Activated T-cell treated with anti-CD3 and anti-CD28 coated beads for 4 hours (primary cell): ENCODE results near the gene DCLK1.
"Not testable (repeated sequence)": the region's sequence is repeated elsewhere in the genome, so short reads cannot be mapped to it uniquely, and the experiment has no call there.

Experiments used
- DNase-seq: peaks from one replicate; pipeline ENCODE4 v3.0.0-alpha.2; 2020

The DCLK1 gene

DNA sequence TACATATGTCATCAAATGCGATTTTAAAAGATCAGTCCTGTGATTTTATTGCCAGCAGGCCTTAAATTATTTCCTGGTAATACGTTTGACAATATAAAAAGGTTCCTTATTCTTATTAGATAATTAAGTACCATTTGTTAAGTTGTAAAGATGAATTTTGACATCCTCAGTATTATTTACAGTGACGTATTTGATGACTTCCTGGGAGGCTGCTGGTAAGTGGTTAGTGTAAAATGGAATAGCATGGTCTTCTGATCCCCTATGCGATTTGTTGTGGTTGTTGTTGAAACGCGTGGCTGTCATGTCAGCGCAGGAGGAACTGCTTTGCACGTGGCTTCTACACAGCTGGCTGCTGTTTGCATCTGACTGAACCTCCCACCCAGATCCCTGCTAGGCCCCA lies 99.7 kb downstream of the DCLK1 start:
- DNase-seq, result no peak

DNA sequence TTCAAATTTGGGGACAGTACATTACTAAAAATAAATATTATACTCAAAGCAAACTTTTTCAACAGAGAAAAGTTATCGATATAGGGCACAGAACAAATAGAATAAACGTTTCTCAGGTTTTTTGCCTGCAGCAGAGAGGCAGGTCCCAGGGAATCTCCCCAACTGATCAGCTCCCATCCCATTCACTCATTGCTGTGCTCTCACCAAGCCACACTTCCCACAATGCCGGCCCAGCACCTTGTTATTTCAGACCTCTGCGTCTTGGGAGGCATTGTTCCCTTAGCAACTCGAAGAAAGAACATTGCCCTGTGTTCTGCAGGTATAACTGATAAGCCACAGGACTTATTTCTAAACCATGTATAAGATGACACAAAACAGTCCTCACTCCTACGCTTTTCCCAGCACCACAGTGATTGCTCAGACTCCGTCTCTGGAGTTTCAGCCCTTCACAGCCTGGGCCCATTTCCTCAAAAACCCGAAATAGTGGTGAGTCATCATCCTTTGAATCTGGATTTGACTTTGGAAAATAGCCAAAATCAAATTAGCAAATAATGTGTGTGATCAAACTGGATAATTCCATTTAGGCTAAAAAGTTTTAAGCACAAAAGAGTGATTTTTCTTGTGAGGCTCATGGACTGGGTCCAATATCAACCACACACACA lies 100.4 kb downstream of the DCLK1 start:
- no peak for DNase-seq

DNA sequence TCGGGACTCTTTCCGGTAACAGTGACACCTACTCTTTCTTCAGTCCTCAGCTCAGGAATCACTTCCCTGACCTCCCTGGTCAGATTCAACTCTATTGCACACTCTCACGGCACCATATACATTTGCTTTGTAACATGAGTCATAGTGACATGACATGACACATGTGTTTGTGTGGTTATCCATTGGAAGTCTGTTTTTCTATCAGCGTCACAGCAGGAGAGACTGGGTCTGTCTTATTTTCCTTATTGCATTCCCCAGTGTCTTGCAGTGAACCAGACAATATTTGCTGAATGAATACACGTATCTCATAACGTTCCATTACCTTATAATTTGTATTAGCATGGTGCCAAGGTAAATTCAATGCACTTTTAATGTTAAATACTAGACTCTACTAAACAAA lies 102.0 kb downstream of the DCLK1 start:
- no peak for DNase-seq

DNA sequence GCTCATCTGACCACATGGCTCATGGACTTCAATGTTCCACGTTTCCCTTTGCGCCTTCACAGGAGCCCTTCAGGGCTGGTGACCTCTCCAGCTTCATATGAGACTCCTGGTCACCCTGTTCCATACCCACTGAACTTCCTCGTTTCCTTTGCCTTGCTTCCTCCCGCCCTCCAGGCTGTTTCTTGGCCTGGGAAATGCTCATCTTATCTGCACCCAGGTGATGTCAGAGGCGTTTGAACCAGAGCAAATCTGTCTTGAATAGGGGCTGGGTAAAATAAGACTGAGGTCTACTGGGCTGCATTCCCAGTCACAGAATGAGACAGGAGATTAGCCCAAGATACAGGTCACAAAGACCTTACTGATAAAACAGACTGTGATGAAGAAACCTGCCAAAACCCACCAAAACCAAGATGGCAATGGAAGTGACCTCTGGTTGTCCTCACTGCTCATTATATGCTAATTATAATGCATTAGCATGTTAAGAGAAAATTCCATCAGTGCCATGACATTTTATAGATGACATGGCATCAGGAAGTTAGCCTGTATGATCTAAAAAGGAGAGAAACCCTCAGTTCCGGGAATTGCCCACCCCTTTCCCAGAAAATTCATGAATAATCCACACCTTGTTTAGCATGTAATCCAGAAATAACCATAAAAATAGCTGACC lies 102.7 kb downstream of the DCLK1 start:
- no peak for DNase-seq

DNA sequence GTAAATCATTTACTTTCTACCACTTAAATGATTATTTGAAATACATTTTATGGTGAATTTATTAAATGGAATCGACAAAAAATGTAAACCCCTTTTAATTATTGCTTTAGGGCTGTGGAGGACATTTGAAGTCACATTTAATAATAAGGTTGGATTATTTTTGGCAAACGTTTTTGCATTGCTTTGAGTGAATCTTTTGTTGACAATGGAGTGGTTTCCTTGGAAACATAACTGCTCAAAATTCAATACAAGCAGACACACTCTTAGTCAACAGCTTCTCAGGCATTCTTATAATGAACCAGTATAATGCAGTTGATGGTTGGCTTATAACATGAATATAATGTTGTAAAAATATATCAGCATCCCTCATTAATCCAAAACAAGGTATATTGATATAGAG lies 104.7 kb downstream of the DCLK1 start:
- no peak for DNase-seq

DNA sequence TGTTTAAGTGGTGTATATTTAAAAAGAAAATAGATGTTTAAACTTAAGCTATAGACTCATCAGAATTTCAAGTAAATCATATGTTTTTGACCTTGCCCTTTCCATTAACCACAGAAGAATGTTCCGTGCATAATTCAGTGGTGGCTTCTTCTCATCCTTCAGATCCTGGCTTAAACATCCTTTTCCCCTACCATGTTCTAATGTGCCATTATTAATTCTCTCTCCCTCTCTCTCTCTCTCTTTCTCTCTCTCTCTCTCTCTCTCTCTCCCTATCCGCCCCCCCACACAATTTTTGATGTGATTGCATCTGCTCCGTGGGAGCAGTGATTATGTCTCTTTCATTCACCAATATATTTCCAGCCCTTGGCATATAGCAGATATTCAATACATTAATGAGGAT lies 116.4 kb downstream of the DCLK1 start:
- DNase-seq, result no peak

DNA sequence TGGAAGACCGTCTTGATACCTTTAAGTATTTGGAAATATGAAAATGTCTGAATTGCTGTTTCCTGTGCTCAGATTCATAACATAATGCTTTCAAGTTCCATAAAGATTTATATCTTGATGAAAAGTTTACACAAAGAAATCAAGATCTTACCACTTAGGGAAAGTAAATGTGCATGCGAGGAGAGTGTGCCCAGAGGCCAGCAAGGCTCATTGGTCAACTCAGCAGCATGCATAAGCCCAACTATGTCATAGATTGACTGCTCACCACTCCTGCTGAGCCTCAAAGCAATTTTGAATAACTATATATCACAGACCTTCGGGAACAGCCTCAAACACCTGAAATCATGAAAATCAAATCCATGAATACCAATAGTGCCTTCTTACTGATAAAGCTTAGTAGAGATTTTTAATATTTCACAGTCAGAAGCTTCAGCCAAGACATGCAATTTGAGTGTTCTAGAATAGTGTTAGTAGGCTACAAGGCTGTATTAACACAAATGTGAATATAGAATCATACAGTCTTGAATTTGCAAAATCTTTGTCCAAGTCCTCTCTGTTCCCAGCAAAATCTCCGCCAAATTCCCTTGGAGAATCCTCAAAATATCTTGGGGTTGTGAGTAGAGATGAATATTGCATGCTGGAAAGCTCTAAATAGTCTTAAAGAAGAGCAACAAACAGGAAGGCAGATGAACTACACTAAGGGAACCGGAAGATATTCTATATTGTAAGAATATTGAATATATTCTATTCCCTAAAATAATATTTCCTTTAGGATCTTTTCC lies 124.1 kb downstream of the DCLK1 start:
- no peak for DNase-seq

DNA sequence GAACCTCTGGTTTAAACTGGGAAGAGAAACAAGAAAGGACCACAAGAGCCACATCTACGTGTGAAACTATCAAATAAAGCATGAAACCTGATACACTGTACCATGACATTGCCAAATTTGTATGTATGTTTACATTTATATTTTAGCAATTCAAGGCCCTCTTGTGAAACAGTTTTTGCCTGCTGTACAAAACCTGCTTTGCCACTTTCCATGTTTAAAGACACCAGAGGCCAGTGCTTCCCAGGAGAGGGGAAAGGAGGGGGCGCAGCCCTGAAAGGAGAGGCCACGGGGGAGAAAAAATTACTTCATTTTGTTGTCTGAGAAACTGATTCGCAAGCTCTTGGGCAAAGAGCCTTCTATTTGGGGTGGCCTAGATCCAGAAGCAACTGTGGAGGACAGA lies 124.8 kb downstream of the DCLK1 start:
- DNase-seq, result no peak

DNA sequence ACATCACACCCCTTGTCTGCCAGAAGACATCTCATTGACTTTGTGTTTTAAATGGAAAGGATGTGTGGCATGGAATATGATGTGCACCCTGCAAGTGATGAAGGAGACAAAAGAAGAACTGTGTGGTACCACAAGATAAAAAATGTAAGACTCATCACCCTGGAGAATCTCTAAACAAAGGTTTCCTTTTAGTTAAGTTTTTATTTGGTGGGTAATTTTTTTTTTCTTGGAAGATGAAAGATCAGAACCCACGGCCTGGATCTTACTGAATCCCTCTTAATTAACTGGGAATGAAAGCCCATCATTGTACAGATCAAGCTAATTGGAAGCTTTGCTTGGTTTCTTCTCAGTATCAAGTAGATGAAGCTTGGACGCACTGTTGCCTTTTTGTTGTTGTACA lies 129.6 kb downstream of the DCLK1 start:
- DNase-seq, result no peak

DNA sequence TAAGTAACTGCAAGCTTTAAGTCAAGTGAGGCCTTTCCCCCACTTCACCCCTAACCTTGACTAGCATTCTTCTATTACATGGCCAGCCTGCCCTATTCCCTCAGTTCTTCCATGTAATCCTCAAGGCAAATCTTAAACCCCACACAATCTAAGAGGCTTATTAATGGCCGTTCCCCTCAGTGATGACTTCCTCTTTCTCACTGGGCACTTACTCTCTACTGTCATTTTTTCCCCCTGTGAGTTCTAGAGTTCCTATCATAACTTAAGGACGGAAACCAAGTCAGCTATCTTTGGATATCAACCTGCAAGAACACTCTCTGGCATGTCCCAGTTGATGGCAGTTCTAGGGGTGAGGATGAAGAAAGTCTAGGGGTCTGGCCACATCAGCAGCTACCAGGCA lies 131.2 kb downstream of the DCLK1 start:
- DNase-seq, result no peak

DNA sequence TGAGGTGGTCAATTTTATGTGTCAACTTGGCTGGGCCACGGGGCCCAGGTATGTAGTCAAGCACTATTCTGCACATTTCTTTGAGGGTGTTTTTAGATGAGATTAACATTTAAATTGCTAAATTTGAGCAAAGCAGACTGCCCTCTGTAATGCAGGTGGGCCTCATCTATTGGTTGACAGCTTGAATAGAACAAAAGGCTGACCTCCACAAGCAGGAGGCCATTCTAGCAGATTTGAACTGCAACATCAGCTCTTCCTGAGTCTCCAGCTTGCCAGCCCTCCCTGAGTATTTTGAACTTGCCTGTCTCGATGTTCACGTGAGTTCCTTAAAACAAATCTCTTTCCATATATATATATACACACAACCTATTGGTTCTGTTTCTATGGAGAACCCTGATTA lies 134.8 kb downstream of the DCLK1 start:
- DNase-seq, result no peak

DNA sequence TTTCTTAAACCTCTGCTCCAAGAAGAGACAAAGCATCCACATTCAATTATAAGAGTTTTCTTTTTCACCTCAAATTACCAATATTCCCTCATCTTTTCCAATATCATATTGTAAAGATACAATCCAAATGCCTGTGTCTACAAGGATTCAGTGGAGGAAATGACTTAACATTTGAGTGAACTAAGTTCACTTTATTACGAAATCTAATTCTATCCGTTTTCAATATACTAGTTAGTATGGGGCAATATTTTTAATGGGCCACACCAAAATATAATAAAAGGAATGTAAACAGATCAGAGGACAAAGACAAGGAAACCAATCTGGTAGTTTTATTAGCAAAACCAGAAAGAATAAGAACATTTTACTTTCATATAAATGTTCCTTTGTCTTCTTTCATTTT lies 136.0 kb downstream of the DCLK1 start:
- DNase-seq, result no peak

DNA sequence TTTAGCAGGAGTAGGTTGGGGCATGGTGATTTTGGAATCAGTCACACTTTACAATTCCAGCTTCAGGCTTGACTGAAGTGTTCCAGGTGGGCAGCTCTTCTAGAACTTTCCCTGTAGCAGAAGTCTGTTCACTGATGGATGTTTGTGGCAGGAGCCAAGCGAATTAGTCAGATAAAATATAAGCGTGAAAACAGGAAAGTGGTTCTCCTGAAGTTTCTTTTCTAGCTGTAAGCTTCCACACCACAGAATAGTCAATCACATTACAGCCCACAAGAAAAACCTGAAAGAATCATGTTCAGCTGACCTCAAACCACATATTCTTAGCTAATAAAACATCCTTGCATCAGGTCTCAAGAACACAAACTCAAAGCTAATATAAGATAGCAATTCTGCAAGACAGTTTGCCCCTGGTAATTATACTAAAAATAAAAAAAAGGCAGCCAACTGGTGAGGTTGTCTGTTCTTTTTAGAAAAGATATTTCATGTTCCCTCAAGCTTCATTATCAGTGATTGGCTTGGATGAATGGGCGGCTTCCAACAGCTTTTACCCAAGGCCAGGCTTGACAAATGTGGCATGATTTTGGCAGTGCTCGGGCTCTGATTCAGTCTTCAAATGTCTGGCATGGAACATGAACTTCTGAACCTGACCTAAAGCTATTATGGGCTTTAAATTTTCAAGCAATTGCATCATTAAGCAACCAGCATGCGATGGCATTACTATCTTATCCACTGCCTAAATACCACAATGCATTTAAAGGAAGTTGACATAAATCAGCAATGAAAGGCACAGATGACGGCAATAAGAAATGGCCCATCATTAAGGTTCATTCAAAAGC lies 136.8 kb downstream of the DCLK1 start:
- DNase-seq, result no peak

DNA sequence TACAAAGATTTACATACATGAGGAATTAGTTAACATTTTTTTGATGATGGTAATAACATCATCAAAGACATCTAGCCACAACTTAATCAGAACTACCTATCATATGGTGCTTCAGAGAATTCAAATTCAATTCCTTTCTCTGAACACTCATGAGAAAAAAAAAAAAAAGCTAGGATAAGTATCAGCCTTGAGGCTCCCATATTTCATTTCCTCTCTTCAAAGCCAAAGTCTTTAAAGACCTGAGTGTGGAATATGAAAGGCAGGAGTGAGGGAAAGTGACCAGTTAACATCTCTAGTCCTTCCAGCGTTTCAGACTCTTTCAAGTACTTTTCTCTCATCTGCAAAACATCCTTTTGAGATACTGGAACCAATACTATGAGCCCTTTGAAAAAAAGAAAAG lies 137.5 kb downstream of the DCLK1 start:
- DNase-seq, result no peak

DNA sequence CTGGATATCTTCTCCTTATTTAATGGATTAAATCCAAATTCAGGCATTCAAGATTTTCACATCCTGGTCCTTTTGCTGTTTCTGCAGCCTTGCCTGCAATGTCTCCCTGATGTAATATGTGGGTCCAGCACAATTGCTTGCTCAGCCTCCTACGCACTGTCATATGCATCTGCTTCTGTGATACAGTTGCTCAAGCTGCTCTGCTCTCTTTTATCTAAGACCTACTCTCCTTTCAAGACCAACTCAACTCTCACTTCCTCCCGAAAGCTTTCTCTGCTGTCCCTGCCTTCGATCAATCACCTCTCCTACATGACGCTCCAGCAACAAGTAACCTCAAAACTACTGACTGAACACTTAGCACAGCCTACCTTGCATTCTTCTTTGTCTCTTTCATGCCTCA lies 138.2 kb downstream of the DCLK1 start:
- no peak for DNase-seq

DNA sequence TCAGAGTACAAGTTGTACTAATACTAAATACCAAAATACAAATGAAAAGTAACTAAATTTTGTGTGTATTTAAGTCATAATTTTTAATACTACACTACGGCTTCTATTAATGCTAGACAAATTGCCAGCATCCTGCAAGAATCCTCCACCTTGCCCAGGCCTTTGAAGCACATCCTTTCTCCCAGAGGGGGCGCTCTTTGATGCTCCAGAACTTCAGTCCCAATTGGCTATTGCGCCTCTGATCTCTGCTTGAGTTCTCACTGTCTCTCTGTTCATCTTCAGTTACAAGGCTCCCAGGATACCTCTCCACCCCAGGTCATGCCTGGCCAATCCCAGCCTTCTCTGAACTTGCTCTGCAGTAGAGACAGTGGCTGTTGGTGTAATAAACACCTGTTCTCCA lies 141.0 kb downstream of the DCLK1 start:
- no peak for DNase-seq

DNA sequence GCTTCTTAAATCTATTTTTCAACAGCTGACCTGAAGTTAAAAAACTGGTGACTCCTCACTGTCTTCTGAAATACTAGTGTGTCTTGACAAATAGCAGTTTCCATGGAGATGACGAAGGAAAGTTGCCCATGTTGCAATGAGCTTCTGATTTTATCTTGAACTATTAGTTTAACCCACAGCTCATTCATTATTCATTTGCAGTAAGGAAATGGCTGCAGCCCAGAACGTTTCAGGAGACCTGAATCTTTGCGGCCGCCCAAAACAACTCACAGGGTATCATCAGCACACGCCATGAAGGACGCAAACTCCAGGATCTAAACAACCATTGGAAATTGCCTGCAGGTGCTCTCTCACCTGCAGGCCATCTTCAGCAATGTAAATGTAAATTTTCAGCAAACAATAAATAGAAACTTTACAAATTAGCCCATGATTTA lies 142.5 kb downstream of the DCLK1 start:
- DNase-seq, result no peak

DNA sequence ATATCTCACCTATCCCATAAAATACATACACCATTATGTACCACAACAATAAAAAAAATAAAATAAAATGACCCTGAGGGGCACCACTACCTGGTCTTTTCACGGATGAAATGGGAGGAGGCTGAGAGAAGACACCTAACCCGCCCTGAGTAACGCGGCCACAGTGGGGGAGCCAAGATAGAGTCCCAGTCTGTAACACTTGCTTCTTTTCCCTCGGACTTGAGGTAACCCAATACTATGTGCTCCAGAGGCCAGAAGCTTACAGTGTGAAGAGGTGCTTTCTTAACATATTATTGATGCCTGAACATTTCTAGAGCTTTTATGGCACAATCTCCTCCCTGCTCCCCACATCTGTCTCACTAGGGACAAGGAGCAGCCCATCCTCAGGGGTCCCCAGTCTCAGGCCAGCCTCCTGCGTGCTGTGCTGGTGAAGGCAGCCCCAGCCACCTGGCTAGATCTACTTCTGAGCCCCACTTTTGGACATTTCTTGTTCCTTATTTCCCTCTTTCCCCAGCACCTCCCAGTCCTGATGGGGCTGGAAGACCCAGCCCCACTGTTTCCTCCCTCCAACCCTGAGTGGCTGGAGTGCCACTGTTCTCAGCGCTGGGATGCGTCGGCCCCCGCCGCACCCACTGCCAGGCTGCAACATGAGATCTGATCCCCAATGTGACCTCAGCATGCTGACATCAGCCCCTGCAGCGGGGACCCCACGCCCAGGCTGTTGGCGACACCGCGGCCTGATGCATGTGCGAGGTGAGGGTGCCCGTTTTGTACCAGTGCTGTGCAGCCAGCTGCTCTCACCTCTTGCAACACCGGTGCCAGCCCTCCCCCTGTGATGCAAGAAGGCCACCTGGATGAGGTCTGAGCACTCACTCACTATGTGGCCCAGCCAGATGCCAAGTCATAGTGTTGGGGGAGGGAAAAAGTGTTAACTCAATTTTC lies 143.3 kb downstream of the DCLK1 start:
- no peak for DNase-seq

DNA sequence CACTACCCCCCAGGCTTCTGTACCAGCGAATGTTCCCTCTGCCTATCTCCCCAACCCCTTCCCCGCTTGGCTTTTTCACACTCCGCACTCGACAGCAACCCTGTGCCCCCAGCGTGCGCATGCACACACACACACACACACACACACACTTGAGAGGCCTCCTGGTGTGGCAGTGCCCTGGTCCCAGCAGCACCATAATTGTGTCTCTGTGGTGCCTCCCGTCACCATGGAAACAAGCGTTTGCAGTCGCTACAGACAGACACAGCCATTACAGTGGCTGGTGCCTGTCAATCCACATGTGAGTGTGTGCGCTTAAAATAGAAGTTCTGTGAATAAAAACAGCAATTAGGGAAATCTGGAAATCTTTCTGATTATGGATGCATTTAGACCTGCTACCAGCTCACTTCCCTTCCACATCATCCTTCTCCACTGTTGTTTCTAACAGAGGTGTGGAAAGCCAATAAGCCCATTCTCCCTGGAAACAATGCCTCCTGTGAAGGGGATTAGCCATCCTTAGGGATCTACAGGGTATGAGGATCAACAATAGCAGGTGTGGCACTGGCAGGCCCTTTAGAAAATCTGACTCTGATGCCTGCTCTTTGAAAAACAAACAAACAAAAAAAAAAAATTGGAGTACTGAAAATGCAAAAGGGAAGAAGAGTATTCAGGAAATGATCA lies 146.3 kb downstream of the DCLK1 start:
- DNase-seq, result no peak

DNA sequence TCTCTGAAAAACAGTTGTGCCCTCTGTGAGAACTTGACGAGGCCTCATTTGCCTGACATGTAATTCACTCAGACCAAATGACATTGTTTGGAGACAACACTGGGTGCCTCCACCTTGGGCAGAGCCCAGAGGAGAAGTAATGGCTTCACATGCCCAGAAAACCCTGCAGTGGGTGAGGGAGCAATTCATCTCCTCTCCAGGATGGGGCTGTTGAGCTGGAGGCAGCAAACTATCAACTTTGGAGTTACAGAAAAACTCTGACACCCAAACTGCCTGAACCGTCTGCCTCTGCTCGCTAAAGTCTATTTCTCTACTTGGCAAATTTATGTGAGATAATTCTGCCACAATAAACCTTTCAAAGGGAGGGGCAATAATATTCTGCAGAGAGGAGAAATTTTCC lies 146.9 kb downstream of the DCLK1 start:
- DNase-seq, result no peak

DNA sequence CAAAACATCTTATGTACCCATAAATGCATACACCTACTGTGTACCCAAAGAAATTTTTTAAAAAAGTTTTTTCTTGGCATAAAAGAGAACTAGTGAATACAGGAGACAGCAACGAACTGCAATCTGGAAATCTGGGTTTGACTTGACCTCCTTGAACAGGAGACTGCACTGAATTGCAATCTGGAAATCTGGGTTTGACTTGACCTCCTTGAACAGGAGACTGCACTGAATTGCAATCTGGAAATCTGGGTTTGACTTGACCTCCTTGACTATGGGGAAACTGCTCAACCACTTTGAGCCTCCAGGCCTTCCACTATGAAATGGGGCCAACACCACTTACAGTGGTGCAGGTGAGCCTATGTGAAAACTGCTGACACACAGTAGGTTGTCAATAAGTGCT lies 147.5 kb downstream of the DCLK1 start:
- not testable (repeated sequence) for DNase-seq

DNA sequence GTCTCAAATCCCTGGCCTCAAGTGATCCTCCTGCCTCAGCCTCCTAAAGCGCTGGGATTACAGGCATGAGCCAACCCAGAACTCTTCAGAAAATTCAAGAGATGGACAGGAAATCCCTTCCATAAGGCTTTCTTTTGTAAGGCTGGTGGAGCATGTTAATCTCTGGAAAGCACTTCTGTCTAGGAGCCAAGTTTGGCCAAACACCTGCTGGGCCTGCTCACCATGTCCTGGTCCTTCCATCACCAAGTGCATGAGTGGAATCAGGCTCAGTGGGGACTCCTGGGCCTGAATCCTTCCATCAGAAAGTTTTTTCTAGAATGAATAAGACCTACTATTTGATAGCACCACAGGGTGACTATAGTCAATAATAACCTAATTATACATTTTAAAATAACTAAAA lies 148.0 kb downstream of the DCLK1 start:
- no peak for DNase-seq
